Activated T-cell treated with anti-CD3 and anti-CD28 coated beads, Interleukin-2, amount 50 U/mL, for 4 hours (primary cell): ENCODE measurements around the gene CSMD2. TPM values are rescaled to one million over a fixed set of nuclear protein-coding genes. Genes with fewer than 3 reads are reported as not detected.

Source experiments
- ATAC-seq, 2 donors: fragments of 200-7000 bp; cut with Tn5 transposase; one replicate each; pipeline ENCODE4 v1.10.0; 2021
- DNase-seq: peaks from one replicate; pipeline ENCODE4 v3.0.0-alpha.2; 2020
- H3K27me3 Mint-ChIP-seq: one replicate; pipeline ENCODE4 v1.8.0; 2021; ENCODE audit warnings: low read depth, mixed read lengths
- H3K36me3 Mint-ChIP-seq: one replicate; pipeline ENCODE4 v1.8.0; 2022; ENCODE audit warnings: mixed read lengths; ENCODE audit not compliant: insufficient read depth
- H3K4me1 Mint-ChIP-seq: one replicate; pipeline ENCODE4 v1.8.0; 2021; ENCODE audit warnings: low read depth, mixed read lengths
- H3K4me3 Mint-ChIP-seq: one replicate; pipeline ENCODE4 v1.8.0; 2021; ENCODE audit warnings: mild to moderate bottlenecking, moderate library complexity, mixed read lengths
- H3K9me3 Mint-ChIP-seq: one replicate; pipeline ENCODE4 v1.8.0; 2021; ENCODE audit warnings: mixed read lengths
- total RNA-seq, 3 donors: library from RNA; stranded (reverse); gene quantifications; one replicate each; pipeline ENCODE4 v1.2.1, GENCODE V29; 2021

Gene CSMD2
- total RNA-seq, 3 donors from 2014 or later: not detected

GRCh38 chr1:34005309-34005708 lies 159.7 kb downstream of the CSMD2 start:
- no peak overlapping the region for H3K4me3 Mint-ChIP-seq
- no peaks in the 10 kb centered on the region for H3K36me3 Mint-ChIP-seq
- H3K9me3 Mint-ChIP-seq: no peaks in the 10 kb centered on the region
- ATAC-seq (no peak), DNase-seq (no peak)
- no peaks in the 10 kb centered on the region for H3K4me1 Mint-ChIP-seq
- peaks cover 2% of the 10 kb centered on the region for H3K27me3 Mint-ChIP-seq

- no peak for ATAC-seq
- Mint-ChIP-seq H3K36me3 (no peaks in the 10 kb centered on the region), H3K9me3 (no peaks in the 10 kb centered on the region), H3K27me3 (peaks cover 5% of the 10 kb centered on the region), H3K4me3 (no peak overlapping the region), H3K4me1 (no peaks in the 10 kb centered on the region)
- DNase-seq: no peak
Observed at GRCh38 chr1:34002810-34003209, 162.2 kb downstream of the CSMD2 start.

GRCh38 chr1:33997127-33998036 lies 167.6 kb downstream of the CSMD2 start:
- Mint-ChIP-seq H3K4me3 (no peak overlapping the region), H3K4me1 (no peaks in the 10 kb centered on the region), H3K27me3 (peaks cover 8% of the 10 kb centered on the region), H3K36me3 (no peaks in the 10 kb centered on the region), H3K9me3 (no peaks in the 10 kb centered on the region)
- ATAC-seq (no peak), DNase-seq (no peak)

GRCh38 chr1:33996281-33996680 lies 168.7 kb downstream of the CSMD2 start:
- H3K4me1 Mint-ChIP-seq: no peaks in the 10 kb centered on the region
- H3K4me3 Mint-ChIP-seq: no peak overlapping the region
- DNase-seq (no peak), ATAC-seq (no peak)
- no peaks in the 10 kb centered on the region for H3K36me3 Mint-ChIP-seq
- peaks cover 9% of the 10 kb centered on the region for H3K27me3 Mint-ChIP-seq
- H3K9me3 Mint-ChIP-seq: no peaks in the 10 kb centered on the region

GRCh38 chr1:33993301-33993700 lies 171.7 kb downstream of the CSMD2 start:
- no peaks in the 10 kb centered on the region for H3K9me3 Mint-ChIP-seq
- no peaks in the 10 kb centered on the region for H3K4me1 Mint-ChIP-seq
- no peaks in the 10 kb centered on the region for H3K36me3 Mint-ChIP-seq
- no peak for DNase-seq
- no peak for ATAC-seq
- H3K27me3 Mint-ChIP-seq: peaks cover 11% of the 10 kb centered on the region
- no peak overlapping the region for H3K4me3 Mint-ChIP-seq

DNA sequence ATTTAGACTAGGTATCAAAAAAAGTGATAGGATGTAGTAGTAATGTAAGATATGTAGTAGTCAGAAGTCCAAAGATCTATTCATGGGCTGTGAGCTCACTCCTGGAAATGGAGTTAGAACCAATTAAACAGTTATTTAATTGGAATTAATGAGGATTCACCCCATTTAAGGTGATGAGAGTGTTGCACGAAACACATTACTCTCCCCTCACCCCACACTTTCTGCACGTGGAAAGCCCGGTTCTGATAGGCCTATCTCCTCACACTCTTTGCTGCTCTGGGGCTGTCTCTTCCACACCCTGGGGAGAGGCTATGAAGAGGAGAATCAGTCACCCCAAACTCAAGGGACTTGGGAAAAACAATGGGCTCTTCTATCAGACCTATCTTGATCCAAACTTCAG lies 174.7 kb downstream of the CSMD2 start:
- H3K4me3 Mint-ChIP-seq: no peak overlapping the region
- ATAC-seq: no peak
- H3K9me3 Mint-ChIP-seq: no peaks in the 10 kb centered on the region
- H3K4me1 Mint-ChIP-seq: no peaks in the 10 kb centered on the region
- H3K27me3 Mint-ChIP-seq: peaks cover 15% of the 10 kb centered on the region
- DNase-seq: no peak
- H3K36me3 Mint-ChIP-seq: no peaks in the 10 kb centered on the region

DNA sequence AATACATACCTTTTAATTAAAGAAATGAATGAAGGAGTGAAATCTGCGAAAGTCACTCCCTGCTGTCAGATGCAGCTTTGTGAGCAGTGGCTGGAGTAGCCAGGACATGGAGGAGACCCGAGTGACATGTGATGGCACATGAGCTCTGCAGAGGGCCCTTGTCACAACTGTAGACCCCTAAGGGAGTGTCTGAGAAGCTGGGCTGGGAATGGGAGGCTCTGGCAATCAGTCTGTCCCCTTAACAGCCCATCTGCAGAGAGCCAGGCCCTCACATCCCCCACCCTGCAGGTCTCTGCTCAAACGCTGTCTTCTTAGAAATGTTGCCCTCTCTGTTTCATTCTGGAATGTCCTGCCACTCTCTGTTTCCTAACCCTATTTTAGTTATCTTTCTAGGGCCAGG lies 176.9 kb downstream of the CSMD2 start:
- no peak overlapping the region for H3K4me3 Mint-ChIP-seq
- ATAC-seq (no peak), DNase-seq (no peak)
- no peaks in the 10 kb centered on the region for H3K4me1 Mint-ChIP-seq
- H3K27me3 Mint-ChIP-seq: peaks cover 10% of the 10 kb centered on the region
- no peaks in the 10 kb centered on the region for H3K36me3 Mint-ChIP-seq
- H3K9me3 Mint-ChIP-seq: no peaks in the 10 kb centered on the region

DNA sequence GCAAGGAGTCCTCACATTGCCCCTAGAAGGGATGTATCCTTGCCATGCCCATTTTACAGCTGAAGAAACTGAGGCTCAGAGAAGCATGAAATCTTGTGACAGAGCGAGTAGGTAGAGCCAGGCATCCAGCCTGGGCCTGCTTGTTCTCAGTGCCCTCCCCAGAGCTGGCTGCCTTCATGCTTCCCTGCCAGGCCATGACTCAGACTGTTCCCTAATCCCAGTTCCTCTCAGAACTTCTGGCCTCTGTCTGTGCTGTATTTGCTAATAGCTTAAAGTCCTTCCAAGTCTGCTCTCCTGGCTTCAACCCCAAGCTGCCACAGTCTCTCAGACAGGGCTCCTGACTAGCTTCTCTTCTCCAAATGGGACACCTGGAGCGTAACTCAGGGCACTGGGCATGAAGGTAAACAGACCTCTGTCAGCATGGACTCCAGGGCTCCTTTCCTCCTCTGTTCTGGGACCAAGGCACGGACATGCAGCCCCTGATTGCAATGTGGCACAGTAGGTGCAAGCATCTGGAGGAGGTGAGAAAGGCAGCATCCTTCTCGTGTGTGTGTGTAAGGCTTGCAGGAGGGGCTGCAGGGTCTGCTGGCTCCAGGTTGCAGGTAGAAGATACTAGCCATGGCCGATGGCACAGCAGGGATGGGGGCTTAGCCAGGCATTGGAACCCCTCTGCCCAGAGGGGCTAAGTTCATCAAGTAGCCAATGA lies 178.5 kb downstream of the CSMD2 start:
- ATAC-seq (no peak), DNase-seq (no peak)
- no peaks in the 10 kb centered on the region for H3K36me3 Mint-ChIP-seq
- H3K4me3 Mint-ChIP-seq: no peak overlapping the region
- H3K9me3 Mint-ChIP-seq: no peaks in the 10 kb centered on the region
- peaks cover 18% of the 10 kb centered on the region for H3K27me3 Mint-ChIP-seq
- no peaks in the 10 kb centered on the region for H3K4me1 Mint-ChIP-seq

GRCh38 chr1:33985656-33986055 lies 179.4 kb downstream of the CSMD2 start:
- H3K4me3 Mint-ChIP-seq: no peak overlapping the region
- H3K4me1 Mint-ChIP-seq: no peaks in the 10 kb centered on the region
- no peaks in the 10 kb centered on the region for H3K36me3 Mint-ChIP-seq
- H3K9me3 Mint-ChIP-seq: no peaks in the 10 kb centered on the region
- DNase-seq (no peak), ATAC-seq (no peak)
- peaks cover 23% of the 10 kb centered on the region for H3K27me3 Mint-ChIP-seq

- no peaks in the 10 kb centered on the region for H3K4me1 Mint-ChIP-seq
- ATAC-seq (no peak), DNase-seq (no peak)
- no peak overlapping the region for H3K4me3 Mint-ChIP-seq
- no peaks in the 10 kb centered on the region for H3K9me3 Mint-ChIP-seq
- H3K36me3 Mint-ChIP-seq: no peaks in the 10 kb centered on the region
- peaks cover 23% of the 10 kb centered on the region for H3K27me3 Mint-ChIP-seq
Observed at GRCh38 chr1:33984906-33985565, 180.0 kb downstream of the CSMD2 start.

GRCh38 chr1:33982419-33982818 lies 182.6 kb downstream of the CSMD2 start:
- DNase-seq: no peak
- H3K36me3 Mint-ChIP-seq: no peaks in the 10 kb centered on the region
- peaks cover 21% of the 10 kb centered on the region for H3K27me3 Mint-ChIP-seq
- no peak overlapping the region for H3K4me3 Mint-ChIP-seq
- H3K9me3 Mint-ChIP-seq: no peaks in the 10 kb centered on the region
- no peak for ATAC-seq
- no peaks in the 10 kb centered on the region for H3K4me1 Mint-ChIP-seq

DNA sequence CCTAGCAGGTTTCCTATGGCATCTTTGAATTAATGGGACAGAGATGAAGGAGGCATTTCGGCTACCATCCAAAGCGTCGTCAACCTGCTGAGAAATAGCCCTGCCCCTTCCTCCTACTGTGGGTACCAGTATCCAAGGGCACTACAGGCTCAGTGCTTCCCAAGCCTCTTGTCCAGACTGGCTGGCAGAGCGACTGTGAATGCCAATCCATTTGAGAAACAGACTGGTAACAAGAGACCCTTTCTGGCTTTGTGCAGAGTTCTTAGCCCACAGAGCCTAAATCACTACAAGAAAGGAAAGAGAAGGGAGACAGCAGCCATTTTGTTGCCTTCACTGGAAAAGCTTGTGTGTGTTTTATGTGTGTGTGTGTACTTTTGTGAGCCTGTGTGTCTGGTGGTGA lies 185.7 kb downstream of the CSMD2 start:
- Mint-ChIP-seq H3K36me3 (no peaks in the 10 kb centered on the region), H3K4me1 (no peaks in the 10 kb centered on the region), H3K9me3 (no peaks in the 10 kb centered on the region), H3K4me3 (no peak overlapping the region), H3K27me3 (peaks cover 26% of the 10 kb centered on the region)
- ATAC-seq (no peak), DNase-seq (no peak)

DNA sequence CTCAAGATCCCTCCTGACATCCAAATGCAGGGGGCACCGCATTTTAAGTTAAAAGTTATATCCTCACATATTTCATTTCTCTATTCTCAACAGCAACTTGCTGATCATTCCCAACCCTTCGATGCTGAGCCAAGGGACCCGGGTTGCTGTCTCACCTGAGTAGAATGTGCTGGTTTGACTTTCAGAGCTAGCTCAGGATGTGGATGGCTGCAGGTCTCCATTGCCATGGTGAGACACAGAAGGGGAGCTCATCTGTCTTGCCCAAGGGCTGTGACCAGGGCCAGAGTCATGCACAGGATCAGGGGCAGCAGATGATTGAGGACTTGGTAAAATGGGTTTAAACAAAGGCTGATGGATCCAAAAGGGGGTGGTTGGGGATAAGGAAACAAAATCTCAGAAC lies 189.1 kb downstream of the CSMD2 start:
- no peaks in the 10 kb centered on the region for H3K36me3 Mint-ChIP-seq
- peaks cover 11% of the 10 kb centered on the region for H3K27me3 Mint-ChIP-seq
- no peak overlapping the region for H3K4me3 Mint-ChIP-seq
- no peaks in the 10 kb centered on the region for H3K9me3 Mint-ChIP-seq
- DNase-seq (no peak), ATAC-seq (no peak)
- no peaks in the 10 kb centered on the region for H3K4me1 Mint-ChIP-seq

GRCh38 chr1:33973799-33974545 lies 191.1 kb downstream of the CSMD2 start:
- DNase-seq: no peak
- H3K4me3 Mint-ChIP-seq: no peak overlapping the region
- no peaks in the 10 kb centered on the region for H3K9me3 Mint-ChIP-seq
- no peaks in the 10 kb centered on the region for H3K36me3 Mint-ChIP-seq
- peaks cover 11% of the 10 kb centered on the region for H3K27me3 Mint-ChIP-seq
- ATAC-seq: no peak
- H3K4me1 Mint-ChIP-seq: no peaks in the 10 kb centered on the region
